HepG2 (cell line): Measurements from ENCODE around the gene LMOD1. TPM values are rescaled to one million over a fixed set of nuclear protein-coding genes. Genes with fewer than 3 reads are reported as not detected.

Experiments used
- CHCHD3 ChIP-seq: sonication (generic); formaldehyde crosslinking; IDR thresholded peaks from 2 replicates; pipeline ENCODE4 v1.8.0; 2022; ENCODE audit warnings: mild to moderate bottlenecking, missing genetic modification reagents, moderate library complexity
- HIVEP1 ChIP-seq: sonication (generic); formaldehyde crosslinking; IDR thresholded peaks from 2 replicates; pipeline ENCODE4 v1.4.0; 2020; ENCODE audit warnings: mild to moderate bottlenecking, missing genetic modification reagents
- HMG20B ChIP-seq: conservative IDR thresholded peaks from 2 replicates; pipeline ENCODE4 v1.6.1; 2016; ENCODE audit warnings: missing genetic modification reagents, missing compliant biosample characterization
- HNF1B ChIP-seq: sonication (generic); formaldehyde crosslinking; IDR thresholded peaks from 2 replicates; pipeline ENCODE4 v1.5.1; 2020; ENCODE audit warnings: mild to moderate bottlenecking, moderate library complexity, missing genetic modification reagents
- HNRNPH1 ChIP-seq: fragments of 200-400 bp; formaldehyde crosslinking; optimal IDR thresholded peaks from 2 replicates; pipeline ENCODE3; 2017; ENCODE audit warnings: mild to moderate bottlenecking, low read depth, low read length
- HNRNPK ChIP-seq: fragments of 200-400 bp; formaldehyde crosslinking; IDR thresholded peaks from 2 replicates; pipeline ENCODE4 v1.6.1; 2018; ENCODE audit warnings: low read length, low read depth, moderate library complexity, mild to moderate bottlenecking; ENCODE audit not compliant: poor library complexity, severe bottlenecking
- KDM2A ChIP-seq: sonication (generic); formaldehyde crosslinking; IDR thresholded peaks from 2 replicates; pipeline ENCODE4 v1.4.0; 2020; ENCODE audit warnings: low read depth, missing genetic modification reagents, borderline replicate concordance
- KLF15 ChIP-seq: sonication (generic); formaldehyde crosslinking; IDR thresholded peaks from 2 replicates; pipeline ENCODE4 v1.8.1; 2023; ENCODE audit warnings: borderline replicate concordance, mild to moderate bottlenecking, inconsistent platforms, missing genetic modification reagents, mixed read lengths
- KLF6 ChIP-seq: IDR thresholded peaks from 2 replicates; pipeline ENCODE4 v1.8.0; 2016; ENCODE audit warnings: missing biosample characterization, missing genetic modification reagents
- MED1 ChIP-seq: sonication (generic); formaldehyde crosslinking; IDR thresholded peaks from 2 replicates; pipeline ENCODE4 v1.4.0; 2020; ENCODE audit warnings: missing genetic modification reagents
- NKX3-1 ChIP-seq: sonication (generic); formaldehyde crosslinking; IDR thresholded peaks from 2 replicates; pipeline ENCODE4 v1.5.0; 2020; ENCODE audit warnings: missing genetic modification reagents
- PREB ChIP-seq: sonication (generic); formaldehyde crosslinking; IDR thresholded peaks from 2 replicates; pipeline ENCODE4 v1.4.0; 2020; ENCODE audit warnings: missing genetic modification reagents
- RBM22 ChIP-seq: fragments of 200-400 bp; formaldehyde crosslinking; optimal IDR thresholded peaks from 2 replicates; pipeline ENCODE3; 2017; ENCODE audit warnings: mild to moderate bottlenecking, low read length, moderate library complexity
- RCOR2 ChIP-seq: IDR thresholded peaks from 2 replicates; pipeline ENCODE4 v1.6.1; 2016; ENCODE audit warnings: missing biosample characterization, missing genetic modification reagents
- REL ChIP-seq: sonication (generic); formaldehyde crosslinking; conservative IDR thresholded peaks from 2 replicates; pipeline ENCODE4 v1.8.0; 2022; ENCODE audit warnings: mild to moderate bottlenecking, missing genetic modification reagents, moderate library complexity
- SETDB1 ChIP-seq: sonication (generic); formaldehyde crosslinking; IDR thresholded peaks from 2 replicates; pipeline ENCODE4 v1.5.1; 2020; ENCODE audit warnings: missing genetic modification reagents, mild to moderate bottlenecking, borderline replicate concordance
- SOX5 ChIP-seq: IDR thresholded peaks from 2 replicates; pipeline ENCODE4 v1.6.1; 2016; ENCODE audit warnings: borderline replicate concordance
- THAP11 ChIP-seq: IDR thresholded peaks from 2 replicates; pipeline ENCODE4 v1.6.1; 2016; ENCODE audit warnings: missing biosample characterization, missing genetic modification reagents
- ZNF33B ChIP-seq: sonication (generic); formaldehyde crosslinking; IDR thresholded peaks from 2 replicates; pipeline ENCODE4 v1.5.1; 2020; ENCODE audit warnings: mild to moderate bottlenecking, missing genetic modification reagents
- ZNF574 ChIP-seq: sonication (generic); formaldehyde crosslinking; IDR thresholded peaks from 2 replicates; pipeline ENCODE4 v1.4.0; 2020; ENCODE audit warnings: missing genetic modification reagents
- ZNF670 ChIP-seq: sonication (generic); formaldehyde crosslinking; IDR thresholded peaks from 2 replicates; pipeline ENCODE4 v1.8.0; 2022; ENCODE audit warnings: mild to moderate bottlenecking, missing genetic modification reagents, borderline replicate concordance
- polyA plus RNA-seq, 8 experiments: library from polyadenylated mRNA; depleted of rRNA in 3 of 8; stranded (reverse) in 7 of 8; unstranded in 1 of 8; fragments of >200 nt; fragmentation: Illumina TruSeq in 4 of 8; extraction: Trizol in 4 of 8; gene quantifications; 2 replicates each; pipeline versions ENCODE4 v1.2.1 to v1.2.3, GENCODE V29; 2011 to 2016; ENCODE audit warnings: low read depth in 4 of 8, missing spikeins in 1 of 8, mixed read lengths in 1 of 8; ENCODE audit not compliant: insufficient read depth in 1 of 8
- total RNA-seq, 5 experiments: library from RNA; depleted of rRNA; stranded (reverse); fragments of >200 nt; fragmentation: Illumina TruSeq; extraction: Trizol; gene quantifications; 2 replicates each; pipeline ENCODE4 v1.2.3, GENCODE V29; 2016; ENCODE audit warnings: low read depth in 1 of 5
- TF ChIP-seq, protein P1 (sequence below): sonication (generic); formaldehyde crosslinking; IDR thresholded peaks from 2 replicates; pipeline ENCODE4 v1.4.0; 2020; ENCODE audit warnings: mild to moderate bottlenecking, missing genetic modification reagents
- TF ChIP-seq, protein P2 (sequence below): IDR thresholded peaks from 2 replicates; pipeline ENCODE4 v1.6.1; 2016; ENCODE audit warnings: mild to moderate bottlenecking

The LMOD1 gene
- total and polyA plus RNA-seq, 2 of the 13 experiments (the other 11 are each of a cell fraction or from before 2014, with no cell fraction given): not detected

DNA sequence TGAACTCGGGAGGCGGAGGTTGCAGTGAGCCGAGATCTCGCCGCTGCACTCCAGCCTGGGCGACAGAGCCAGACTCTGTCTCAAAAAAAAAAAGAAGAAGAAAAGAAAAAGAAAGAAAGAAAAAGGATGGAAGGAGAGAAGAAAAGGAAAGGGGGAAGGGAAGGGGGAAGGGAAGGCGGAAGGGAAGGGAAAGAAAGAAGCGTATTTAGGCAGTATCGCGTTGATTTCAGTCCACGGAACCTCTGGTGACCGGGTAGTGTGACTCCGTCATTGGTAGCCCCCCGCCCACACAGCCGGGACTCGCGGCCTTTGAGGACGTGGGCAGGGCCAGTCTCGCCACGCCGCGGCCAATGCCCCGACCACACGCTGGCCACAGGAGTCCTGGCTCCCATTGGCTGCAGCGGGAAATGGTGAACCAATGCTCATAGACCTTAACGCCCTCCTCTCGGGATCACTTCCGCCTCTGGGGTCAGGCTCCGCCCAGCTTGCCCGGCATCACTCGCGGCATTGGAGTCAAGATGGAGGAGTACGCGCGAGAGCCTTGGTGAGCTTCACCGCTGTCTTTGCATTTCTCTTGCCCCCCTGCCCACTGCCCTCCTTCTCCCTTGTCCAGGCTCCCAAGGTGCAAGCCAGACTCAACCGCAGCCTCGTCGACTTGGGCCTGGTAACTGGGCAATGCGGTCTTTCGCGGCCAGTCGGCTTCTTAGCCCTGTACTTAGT lies 8.8 kb upstream of the LMOD1 start, which contains the start of gene TIMM17A (continued):
- TF ChIP-seq KDM2A (CRISPR knock-in tag) (peak; percentile 73), REL (0 out of 2 replicates have a peak, but pooled peaks have one; percentile 39), PREB (no peak), KLF15 (CRISPR knock-in tag) (0 out of 2 replicates have a peak, but pooled peaks have one; percentile 43), HNF1B (CRISPR knock-in tag) (peak; percentile 66; the same call in 1 of the 2 replicates), RCOR2 (CRISPR knock-in tag) (0 out of 2 replicates have a peak, but pooled peaks have one; percentile 18), THAP11 (CRISPR knock-in tag) (peak; percentile 88), NKX3-1 (CRISPR knock-in tag) (peak; percentile 66; the same call in 1 of the 2 replicates), HNRNPH1 (peak; percentile 63), HMG20B (CRISPR knock-in tag) (peak; percentile 34; the same call in 1 of the 2 replicates), HNRNPK (peak; percentile 83), SETDB1 (CRISPR knock-in tag) (no peak), RBM22 (peak; percentile 50), SOX5 (CRISPR knock-in tag) (peak; percentile 66), ZNF33B (CRISPR knock-in tag) (peak; percentile 64; the same call in 1 of the 2 replicates), CHCHD3 (no peak), ZNF574 (CRISPR knock-in tag) (peak; percentile 79), HIVEP1 (CRISPR knock-in tag) (peak; percentile 82), ZNF670 (CRISPR knock-in tag) (no peak), MED1 (CRISPR knock-in tag) (peak; percentile 72), KLF6 (CRISPR knock-in tag) (peak; percentile 39; the same call in 1 of the 2 replicates)
- TF ChIP-seq, protein P1, sequence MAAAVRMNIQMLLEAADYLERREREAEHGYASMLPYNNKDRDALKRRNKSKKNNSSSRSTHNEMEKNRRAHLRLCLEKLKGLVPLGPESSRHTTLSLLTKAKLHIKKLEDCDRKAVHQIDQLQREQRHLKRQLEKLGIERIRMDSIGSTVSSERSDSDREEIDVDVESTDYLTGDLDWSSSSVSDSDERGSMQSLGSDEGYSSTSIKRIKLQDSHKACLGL (CRISPR knock-in tag): 0 out of 2 replicates have a peak, but pooled peaks have one; percentile 78
- TF ChIP-seq, protein P2, sequence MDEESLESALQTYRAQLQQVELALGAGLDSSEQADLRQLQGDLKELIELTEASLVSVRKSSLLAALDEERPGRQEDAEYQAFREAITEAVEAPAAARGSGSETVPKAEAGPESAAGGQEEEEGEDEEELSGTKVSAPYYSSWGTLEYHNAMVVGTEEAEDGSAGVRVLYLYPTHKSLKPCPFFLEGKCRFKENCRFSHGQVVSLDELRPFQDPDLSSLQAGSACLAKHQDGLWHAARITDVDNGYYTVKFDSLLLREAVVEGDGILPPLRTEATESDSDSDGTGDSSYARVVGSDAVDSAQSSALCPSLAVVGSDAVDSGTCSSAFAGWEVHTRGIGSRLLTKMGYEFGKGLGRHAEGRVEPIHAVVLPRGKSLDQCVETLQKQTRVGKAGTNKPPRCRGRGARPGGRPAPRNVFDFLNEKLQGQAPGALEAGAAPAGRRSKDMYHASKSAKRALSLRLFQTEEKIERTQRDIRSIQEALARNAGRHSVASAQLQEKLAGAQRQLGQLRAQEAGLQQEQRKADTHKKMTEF: peak; percentile 86
